Loucy (cell line): Measurements from ENCODE around the gene ZNF236.
"Not testable (repeated sequence)": the region's sequence is repeated elsewhere in the genome, so short reads cannot be mapped to it uniquely, and the experiment has no call there.

Experiments
- EZH2phosphoT487 ChIP-seq: fragments of 200-600 bp; IDR thresholded peaks from 2 replicates; pipeline ENCODE4 v1.6.1; 2018; ENCODE audit warnings: antibody characterized with exemption, mild to moderate bottlenecking, moderate library complexity, borderline replicate concordance
- TF ChIP-seq, protein P1 (sequence below): fragments of 200-600 bp; sonication (generic); conservative IDR thresholded peaks from 2 replicates; pipeline ENCODE4 v1.5.1; 2014; ENCODE audit warnings: mild to moderate bottlenecking, antibody characterized with exemption, low read length

DNA sequence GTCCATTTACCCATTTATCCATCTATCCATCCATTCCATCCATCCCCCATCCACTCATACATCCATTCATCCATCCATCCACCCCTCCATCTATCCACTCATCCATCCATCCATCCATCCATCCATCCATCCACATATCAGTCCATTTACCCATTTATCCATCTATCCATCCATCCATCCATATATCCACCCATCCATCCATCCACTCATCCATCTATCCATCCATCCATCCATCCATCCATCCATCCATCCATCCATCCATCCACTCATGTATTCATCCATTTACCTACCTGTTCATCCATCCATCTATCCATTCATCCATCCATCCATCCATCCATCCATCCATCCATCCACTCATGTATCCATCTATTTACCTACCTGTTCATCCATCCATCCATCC is 196.3 kb downstream of the ZNF236 start:
- TF ChIP-seq, protein P1, sequence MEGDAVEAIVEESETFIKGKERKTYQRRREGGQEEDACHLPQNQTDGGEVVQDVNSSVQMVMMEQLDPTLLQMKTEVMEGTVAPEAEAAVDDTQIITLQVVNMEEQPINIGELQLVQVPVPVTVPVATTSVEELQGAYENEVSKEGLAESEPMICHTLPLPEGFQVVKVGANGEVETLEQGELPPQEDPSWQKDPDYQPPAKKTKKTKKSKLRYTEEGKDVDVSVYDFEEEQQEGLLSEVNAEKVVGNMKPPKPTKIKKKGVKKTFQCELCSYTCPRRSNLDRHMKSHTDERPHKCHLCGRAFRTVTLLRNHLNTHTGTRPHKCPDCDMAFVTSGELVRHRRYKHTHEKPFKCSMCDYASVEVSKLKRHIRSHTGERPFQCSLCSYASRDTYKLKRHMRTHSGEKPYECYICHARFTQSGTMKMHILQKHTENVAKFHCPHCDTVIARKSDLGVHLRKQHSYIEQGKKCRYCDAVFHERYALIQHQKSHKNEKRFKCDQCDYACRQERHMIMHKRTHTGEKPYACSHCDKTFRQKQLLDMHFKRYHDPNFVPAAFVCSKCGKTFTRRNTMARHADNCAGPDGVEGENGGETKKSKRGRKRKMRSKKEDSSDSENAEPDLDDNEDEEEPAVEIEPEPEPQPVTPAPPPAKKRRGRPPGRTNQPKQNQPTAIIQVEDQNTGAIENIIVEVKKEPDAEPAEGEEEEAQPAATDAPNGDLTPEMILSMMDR: not testable (repeated sequence)
- TF ChIP-seq EZH2phosphoT487: not testable (repeated sequence)
